G401.6 (cell line): ENCODE measurements around the gene EML1.

Experiments
- FAIRE-seq: peaks from 2 replicates; lab custom pipeline; 2012; peaks lifted over from hg19 to GRCh38; lab: Jason Lieb, UNC

The EML1 gene

DNA sequence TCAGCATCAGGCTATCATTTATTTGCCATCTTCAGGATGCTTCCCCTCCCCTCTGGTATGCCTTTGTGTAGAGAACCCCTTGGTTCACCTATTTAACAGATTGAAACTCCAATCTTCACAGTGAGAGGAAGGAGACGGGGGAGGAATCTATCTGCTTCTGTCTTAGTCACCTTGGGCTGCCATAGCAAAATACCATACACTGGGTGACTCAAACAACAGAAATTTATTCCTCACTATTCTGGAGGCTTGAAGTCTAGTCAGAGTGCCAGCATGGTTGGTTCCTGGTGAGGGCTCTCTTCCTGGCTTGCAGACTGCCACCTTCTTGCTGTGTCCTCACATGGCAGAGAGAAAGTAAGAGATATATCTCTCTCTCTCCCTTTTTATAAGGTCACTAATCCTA lies 13.5 kb upstream of the EML1 start:
- FAIRE-seq, result no peak

DNA sequence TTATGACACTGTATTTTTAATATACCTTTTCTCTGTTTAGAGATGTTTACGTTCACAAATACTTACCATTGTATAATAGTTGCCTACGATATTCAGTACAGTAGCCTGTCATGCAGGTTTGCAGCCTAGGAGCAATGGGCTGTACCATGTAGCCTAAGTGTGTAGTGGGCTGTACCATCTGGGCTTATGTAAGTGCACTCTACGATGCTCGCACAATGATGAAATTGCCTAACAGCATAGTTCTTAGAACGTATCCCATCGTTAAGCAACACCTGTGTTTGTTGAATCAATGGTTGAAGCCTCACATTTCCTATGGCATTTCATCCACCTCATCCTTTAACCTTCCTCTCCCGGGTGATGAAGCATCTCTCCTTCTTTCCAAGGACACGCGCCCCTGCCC lies 12.5 kb upstream of the EML1 start:
- FAIRE-seq, result no peak

DNA sequence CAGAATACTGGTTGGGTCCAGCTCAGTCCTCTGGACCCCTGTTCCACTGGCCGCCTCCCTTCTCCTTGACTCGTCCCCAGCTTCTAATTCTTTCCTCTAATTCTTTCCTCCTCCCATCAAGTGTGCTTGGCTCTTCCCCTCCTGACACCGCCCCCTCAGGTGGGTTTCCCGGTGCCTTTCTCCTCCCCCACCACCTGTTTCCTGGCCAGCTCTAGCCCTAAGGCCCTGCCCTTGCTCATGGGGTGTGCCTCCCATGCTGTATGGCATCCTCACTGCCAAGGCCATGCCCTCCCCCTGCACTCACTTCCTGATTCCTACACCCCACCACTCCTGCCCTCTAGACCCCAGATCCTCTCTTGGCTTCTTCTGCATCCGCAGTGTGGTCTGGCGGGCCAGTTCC lies 12.1 kb upstream of the EML1 start:
- FAIRE-seq, result no peak

DNA sequence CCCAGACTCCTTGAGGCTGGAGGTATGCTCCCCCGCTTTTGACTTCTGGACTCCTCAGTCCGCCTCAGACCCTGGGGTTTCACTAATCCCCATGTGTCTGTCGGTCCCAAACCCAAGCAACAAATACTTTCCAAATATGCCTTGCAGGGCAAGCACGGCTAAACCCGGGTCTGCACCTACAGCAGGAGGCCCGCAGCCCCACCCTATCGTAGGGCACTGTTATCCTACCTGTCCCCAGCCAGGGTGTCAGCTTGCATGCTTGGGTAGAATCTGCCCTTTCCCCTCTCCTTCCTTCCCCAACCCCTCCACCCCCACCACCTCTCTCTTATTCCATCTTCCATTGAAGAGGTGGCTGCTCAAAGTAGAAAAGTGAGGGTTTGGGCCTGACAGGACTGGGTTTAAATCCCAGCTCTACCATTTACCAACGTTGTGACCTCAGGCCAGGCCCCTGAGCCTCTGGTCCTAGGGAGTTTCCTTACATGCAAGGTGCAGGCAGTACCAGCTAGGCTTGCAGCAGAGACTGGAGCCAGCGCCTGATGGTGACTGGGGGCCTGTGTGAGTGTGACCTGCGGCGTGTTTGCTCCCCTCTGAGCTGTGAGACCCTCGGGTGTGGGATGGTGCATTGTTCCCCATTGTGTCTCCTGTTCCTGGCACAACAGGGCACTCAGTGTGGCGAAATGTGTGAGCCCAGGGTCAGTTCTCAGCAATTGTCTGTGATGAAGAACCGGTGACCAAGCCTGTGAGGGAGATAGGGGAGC lies 11.2 kb upstream of the EML1 start:
- no peak for FAIRE-seq

DNA sequence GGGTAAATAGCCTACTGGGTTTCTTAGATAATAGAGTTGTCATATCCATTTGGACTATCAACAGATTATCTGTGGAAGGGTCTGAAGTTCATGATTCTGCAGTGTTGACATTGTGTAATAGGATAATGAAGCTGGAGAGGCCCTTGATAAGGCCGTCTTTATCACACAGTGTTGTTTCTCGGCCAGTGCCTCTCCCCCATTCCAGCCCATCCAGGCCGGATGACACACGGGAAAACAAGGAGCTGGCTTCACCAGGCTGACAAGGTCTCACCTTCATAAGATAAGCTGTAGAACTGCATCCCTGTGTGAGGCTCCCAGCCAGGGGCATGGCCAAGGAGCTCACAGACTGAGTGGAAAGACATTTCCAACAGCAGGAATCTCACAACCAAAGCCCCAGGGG lies 8.7 kb upstream of the EML1 start:
- no peak for FAIRE-seq

DNA sequence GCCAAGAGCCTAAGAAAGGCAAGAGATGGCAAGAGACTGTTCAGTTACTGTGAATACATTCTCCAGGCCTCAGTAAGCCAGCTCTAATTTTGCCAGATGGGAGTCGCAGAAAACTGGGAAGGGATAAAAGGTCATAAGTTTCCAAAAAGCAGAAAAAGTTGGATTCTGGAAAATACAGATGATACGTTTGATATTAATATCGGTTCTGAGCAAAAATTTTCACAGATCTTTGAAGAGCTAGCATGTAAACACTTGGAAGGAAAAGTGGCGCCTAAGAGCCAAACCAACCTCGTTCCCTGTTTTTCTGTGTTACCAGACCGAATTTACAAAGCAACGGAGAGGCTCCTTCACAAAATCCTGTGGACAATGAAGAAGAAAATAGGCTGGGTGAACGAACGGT lies 7.8 kb upstream of the EML1 start:
- FAIRE-seq, result no peak

DNA sequence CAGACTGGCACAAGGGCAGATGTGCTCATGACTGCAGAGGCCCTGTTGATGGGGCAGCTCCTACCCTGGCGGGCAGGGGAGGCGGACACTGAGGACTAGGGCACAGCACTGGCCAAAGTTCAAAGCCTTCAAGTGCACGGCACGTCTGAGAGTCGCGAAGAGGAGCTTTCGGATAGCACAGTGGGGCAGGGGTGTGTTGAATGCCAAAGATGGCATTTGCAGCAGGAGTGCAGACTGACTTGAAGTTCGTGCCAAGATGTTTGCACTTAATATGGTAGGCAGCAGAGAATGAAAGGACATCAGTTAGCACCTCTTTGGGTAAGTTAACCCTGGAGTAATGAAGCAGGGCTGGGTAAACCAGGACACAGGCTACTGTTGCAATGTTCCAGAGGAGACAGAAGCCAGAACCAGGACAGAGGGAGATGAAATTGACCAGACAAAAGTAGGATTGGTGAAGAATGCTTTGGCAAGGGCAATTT lies 6.7 kb upstream of the EML1 start:
- no peak for FAIRE-seq

DNA sequence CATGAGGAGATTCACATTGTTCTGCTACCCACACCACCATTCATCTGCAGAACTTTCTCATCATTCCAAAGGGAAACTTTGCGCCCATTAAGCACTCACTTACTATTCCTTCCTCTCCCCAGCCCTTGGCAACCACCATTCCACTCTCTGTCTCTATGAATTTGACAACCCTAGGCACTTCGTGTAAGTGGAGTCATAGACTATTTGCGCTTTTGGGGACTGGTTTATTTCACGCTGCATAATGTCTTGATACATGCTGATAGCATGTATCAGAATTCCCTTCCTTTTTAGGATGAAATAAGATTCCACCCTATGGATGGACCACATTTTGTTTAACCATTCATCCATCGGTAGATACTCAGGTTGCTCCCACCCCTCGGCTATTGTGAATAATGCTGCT lies 4.5 kb upstream of the EML1 start:
- no peak for FAIRE-seq

DNA sequence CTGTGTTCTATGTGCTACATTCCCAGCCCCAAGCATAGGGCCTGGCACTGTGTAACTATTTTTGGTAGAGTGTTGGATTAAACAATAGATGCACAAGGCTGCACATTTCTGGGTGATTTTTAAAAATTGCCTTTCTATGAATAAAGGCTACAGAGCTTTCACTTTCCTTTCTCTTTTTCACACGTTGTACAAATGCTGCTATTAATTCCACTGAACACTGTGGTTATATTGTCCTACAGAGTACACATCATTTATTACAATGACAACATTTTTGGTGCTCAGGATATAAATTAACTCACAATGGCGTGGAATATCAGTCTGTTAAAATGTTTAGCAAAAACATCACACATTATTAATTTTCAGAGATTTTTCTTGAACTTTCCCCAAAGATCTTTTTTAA lies 3.6 kb upstream of the EML1 start:
- FAIRE-seq, result no peak

DNA sequence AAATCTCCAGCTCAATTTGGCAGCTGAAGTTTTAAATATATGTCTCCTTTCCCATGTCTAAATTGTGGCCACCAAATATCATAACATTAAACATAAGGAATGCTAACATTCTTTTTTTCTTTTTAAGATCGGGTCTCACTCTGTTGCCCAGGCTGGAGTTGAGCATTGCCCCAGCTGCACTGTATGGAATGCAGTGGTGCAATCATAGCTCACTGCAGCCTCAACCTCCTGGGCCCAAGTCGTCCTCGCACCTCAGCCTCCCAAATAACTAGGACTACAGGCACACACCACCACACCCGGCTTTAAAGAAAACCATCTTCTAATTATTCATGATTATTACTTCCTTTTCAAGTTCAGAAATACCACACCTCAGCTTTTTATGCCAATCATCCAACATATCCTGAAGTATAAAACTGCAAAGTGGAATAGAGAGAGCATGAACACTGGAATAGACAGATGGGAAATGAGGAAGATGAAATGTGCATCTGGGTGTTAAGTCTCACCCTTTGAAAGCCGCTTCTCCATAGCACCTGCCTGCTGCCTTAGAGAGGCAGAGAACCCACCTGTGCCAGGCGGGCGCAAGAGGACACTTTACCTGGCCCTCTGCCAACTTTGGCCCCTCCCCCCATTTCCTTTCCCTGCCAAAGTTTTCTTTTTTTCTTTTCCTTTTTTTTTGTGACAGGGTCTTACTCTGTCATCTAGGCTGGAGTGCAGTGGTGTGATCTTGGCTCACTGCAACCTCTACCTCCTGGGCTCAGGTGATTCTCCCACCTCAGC lies 2.8 kb upstream of the EML1 start:
- FAIRE-seq, result no peak

DNA sequence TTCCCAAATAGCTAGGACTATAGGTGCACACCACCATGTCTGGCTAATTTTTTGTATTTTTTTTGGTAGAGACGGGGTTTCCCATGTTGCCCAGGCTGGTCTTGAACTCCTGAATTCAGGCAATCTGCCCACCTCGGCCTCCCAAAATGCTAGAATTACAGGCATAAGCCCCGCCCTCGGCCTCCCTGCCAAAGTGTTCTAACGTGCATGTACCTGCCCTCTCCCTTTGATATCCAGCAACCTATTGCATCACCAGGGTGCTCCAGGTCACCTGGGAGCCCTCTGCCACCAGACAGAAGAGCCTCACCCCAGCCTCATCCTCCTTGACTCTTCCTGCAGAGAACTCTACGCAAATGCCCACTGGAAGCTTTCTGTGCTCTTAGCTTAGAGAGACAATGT lies 2.2 kb upstream of the EML1 start:
- no peak for FAIRE-seq

DNA sequence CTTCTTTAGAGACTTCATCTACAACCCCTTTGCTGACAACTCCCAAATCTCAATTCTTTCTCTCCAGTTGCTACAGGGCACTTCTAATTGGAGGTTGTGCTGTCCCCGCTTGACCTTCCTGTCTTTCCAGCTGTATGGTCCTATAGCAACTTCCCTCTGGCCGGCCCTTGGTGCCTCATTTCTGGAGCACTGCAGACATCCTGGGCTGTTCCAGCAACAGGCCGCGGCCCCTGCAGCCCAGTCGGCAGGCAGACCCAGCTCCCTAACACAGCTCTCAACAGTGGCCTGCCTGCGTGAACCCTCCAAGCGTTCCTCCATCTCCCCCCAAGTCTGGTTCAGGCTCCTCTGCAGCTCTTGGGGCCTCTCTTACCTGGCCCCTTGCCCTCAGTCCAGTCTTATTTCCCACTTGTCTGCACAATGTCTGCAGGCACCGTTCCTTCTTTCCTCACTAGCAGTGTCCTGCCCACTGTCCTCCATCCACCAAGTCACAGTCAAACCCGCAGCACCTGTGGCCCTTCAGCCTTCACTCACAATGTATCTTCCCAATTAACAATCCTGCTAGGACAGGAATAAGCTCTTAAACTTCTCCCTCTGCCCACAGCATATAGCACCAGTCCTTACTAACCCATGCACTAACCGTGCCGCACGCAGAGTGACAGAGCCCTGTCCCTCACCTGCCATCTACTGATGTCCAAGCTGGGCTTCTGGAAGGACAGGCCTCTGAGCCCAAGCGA lies 1.6 kb upstream of the EML1 start:
- FAIRE-seq, result no peak

DNA sequence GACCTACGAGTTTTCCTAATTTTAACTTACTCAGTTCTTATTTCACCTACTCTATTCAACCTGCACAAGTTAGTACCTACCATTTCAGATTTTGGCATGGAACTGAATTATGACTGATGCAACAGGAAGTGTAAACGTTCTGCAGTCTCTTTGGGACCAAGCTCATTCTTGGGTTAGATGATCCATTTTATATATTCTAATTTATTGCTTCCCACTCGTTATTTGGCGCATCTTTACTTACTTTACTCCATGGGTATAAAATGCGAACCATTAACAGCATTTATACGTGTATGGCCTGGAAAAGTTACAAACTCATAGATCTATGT lies 1.0 kb upstream of the EML1 start:
- FAIRE-seq, result no peak

DNA sequence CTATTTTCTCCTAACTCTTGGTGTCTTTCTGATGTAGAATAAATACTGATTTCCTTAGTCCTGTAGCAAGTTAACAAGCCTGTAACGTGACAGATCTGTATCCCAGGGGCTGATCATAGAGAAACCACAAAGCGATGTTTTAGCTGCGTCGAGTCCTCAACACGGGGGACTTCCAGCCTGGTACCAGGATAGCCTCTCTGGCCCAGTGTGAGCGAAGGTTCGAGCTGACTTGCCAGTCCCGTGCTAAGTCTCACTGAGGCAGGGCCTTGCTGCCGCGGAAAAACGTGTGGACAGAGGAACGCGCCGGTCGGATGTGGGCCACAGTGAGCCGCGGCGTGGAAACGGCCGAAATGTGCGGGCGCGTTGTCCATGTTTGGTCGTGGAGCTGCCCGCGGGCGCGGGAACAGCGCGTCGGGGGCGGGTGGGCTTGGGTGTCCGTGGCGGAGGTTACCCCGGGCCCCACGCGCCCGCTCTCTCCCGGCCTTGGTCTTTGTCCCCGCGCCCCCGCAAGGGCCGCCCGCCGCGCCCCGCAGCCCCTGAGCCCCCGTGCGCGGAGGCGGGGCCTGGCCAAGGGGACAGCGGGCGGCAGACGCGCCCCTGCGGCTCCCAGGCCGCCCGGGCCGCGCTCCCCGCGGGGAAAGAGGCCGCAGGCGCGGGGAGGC lies 531 bp upstream of the EML1 start:
- FAIRE-seq, result no peak

DNA sequence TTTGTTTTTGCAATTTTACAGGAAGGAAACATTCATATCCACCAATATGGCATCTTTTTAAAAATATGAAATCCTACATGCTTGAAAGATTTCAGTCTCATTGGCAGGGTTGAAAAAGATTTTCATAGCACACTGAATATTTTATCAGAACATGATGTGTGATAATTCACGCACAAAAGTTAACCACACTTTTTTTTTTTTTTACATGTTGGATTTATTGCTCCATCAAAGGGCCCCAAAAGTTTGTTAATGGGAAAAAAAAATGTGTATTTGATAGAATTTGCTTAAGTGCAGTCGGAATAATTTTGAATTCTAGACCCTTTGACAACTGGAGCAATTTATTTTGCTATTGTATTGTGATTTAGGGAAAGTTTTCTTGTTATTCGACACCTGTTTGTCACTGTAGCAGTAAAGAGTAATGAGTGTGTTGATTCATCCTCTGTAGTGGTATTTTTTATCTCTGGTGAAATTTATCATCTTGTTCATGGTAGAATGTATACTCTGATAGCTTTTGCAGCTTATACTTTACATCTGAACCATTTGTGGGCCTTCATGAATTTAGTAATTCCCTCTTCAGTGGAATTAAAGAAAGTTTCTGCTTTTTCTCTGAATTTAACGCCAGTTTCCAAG lies 1.1 kb downstream of the EML1 start:
- FAIRE-seq, result peak; percentile 6

DNA sequence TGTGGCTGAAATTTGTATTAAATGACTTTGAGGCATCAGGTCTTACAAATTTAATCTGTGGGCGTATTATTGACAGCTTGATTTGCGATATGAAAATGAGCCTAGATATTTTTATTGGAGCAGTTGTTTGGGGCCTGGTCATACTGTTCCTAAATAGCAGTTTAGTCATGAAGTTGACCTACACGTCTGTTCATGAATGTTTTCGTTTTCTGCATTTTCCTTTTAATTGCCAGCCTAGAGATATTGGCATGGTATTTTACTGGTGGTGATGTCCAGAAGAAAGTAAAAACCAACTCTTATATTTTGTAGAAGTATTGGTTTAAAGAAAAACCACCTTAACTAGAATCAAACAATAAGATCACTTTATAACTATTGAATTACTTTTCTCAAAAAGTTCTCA lies 1.8 kb downstream of the EML1 start:
- no peak for FAIRE-seq

DNA sequence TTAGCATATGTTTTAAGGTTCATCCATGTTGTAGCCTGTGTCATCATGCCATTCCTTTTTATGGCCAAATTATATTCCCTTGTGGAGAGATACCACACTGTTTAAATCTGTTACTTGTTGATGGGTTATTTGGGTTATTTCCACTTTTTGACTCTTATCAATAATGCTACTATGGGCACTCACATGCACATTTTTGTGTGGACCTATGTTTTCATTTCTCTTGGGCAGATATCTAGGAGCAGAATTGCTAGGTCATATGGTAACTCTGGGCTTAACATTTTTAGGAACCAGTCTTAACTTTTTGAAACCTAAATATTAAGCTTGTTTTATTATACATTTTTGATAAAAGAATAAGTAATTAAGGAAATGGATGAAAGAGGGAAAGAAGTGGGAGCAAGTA lies 4.0 kb downstream of the EML1 start:
- no peak for FAIRE-seq

DNA sequence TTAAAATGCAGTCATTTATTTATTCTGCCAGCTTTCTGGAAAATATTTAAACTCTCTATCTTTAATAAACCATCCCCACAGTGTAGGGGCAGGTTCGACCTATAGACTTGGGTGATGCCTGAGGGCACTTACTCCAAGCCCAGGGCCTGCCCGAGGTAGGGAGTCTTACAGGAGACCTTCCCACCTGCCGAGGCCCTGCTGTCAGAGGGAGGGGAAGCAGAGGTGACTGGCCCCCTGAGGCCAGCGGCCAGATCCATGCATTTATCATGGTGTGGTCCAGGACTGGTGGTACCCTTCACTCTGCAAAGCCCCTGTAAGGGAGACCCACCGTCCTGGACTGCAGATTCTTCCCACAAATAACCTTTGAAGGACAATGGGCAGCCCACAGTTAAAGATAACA lies 7.6 kb downstream of the EML1 start:
- FAIRE-seq, result no peak

DNA sequence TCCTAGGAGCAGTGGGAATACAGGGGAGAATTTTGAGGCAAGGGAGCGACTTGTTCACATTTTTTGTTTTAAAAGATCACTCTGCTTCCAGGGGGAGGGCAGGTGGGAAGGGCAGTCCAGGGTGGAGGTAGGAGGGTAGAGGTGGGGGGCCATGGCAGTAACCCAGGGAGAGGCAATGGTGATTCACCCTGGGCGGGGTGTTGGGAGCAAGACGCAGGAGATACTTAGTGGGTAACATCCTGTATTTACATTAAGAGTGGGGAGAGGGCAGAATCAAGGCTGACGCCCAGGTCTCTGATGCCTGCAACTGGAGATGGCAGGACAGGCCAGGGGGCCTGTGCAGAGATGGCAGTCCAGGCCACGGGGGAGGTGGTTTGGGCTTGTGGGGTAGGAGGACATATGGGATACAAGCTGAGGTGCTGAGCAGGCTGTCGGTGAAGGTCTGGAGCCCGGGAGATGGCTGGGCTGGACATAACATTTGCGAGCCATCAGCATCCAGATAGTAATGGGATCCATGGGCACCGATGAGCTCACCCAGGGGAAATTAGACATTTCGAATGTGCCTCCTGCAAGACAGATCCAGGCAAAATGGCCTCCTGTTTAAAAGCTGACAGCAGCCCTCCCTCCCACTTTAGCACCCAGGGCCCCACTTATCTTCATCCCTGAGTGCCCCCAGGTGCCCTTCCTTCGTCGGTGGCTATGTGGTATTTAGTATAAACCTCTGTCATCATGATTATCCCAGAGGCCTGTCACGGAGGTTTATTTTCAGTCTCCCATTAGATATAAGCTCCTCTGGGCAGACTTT lies 9.3 kb downstream of the EML1 start:
- no peak for FAIRE-seq

DNA sequence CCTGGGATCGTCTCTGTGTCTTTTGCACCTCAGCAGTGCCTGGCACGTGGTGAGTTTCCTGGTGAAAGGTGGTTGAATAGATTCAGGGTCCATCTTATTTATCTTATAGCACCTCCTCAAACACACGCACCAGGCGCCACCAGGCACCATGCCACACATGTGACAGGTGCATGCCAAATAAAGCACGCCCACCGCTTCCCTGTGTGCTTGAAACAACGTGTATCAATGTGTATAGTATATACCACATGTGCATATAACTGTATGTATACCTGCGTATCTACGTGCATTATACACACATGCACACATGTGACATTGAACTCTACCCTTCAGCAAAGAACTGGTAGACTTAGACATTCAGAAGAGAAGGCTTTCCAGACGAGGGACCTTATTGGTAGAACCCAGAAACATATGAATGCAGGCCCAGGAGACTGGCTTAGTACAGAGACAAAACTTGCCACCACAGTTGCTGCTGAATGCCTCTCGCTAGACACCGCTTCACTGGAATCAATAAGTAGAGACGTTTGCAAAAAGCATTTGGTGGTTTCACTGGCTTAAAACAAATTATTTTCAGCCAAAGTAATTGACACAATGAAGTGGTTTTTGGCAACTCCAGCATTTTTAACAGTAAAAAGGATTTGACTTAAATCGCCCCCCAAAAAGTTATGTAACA lies 10.0 kb downstream of the EML1 start:
- no peak for FAIRE-seq

DNA sequence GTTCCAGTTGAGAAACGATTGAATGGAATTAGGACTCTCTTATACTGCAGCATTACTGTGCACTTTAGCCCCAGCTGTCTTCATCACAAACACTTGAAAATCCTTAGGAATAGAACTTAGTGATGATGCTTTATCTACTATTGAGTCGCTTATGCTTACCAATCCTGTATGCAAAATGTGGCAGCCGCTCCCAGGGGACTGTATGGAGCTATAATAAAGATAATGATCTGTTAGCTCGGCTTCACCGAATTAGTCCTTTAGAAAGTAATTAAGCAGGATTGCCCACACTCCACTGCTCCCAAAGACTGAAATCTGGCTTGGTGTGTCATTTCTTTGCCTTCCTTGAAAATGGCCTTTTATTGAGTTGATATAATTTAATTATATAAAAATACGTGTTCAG lies 10.6 kb downstream of the EML1 start:
- FAIRE-seq, result no peak
